MM.1S (cell line): ENCODE results near the gene DLAT.

Experiments used
- DNase-seq: peaks from one replicate; pipeline ENCODE4 v3.0.0-alpha.2; 2015
- H2AFZ ChIP-seq: fragments of 300-600 bp; sonication (generic); 2 replicates; pipeline ENCODE4 v1.6.0; 2016; ENCODE audit warnings: antibody characterized with exemption, low read length
- H3F3A ChIP-seq: fragments of 300-600 bp; sonication (generic); 2 replicates; pipeline ENCODE4 v1.6.1; 2016; ENCODE audit warnings: mild to moderate bottlenecking, antibody characterized with exemption, low read length, moderate library complexity, mixed read lengths; ENCODE audit not compliant: insufficient read depth
- H3K27ac ChIP-seq: fragments of 300-600 bp; sonication (generic); 2 replicates; pipeline ENCODE4 v1.5.1; 2016; ENCODE audit warnings: mild to moderate bottlenecking, low read length
- H3K27me3 ChIP-seq: fragments of 300-600 bp; sonication (generic); replicated peaks from 2 replicates; pipeline ENCODE4 v1.6.0; 2016; ENCODE audit warnings: low read length; ENCODE audit not compliant: insufficient read depth
- H3K36me3 ChIP-seq: fragments of 300-600 bp; sonication (generic); replicated peaks from 2 replicates; pipeline ENCODE4 v1.6.1; 2016; ENCODE audit warnings: mild to moderate bottlenecking, low read length, mixed read lengths; ENCODE audit not compliant: insufficient read depth
- H3K4me1 ChIP-seq: fragments of 300-600 bp; sonication (generic); 2 replicates; pipeline ENCODE4 v1.6.1; 2016; ENCODE audit warnings: low read length, mixed read lengths
- H3K4me2 ChIP-seq: fragments of 300-600 bp; sonication (generic); 2 replicates; pipeline ENCODE4 v1.6.0; 2016; ENCODE audit warnings: low read depth, low read length
- H3K4me3 ChIP-seq: fragments of 300-600 bp; sonication (generic); 2 replicates; pipeline ENCODE4 v1.5.1; 2016; ENCODE audit warnings: low read length, mixed read lengths
- H3K79me2 ChIP-seq: fragments of 300-600 bp; sonication (generic); 2 replicates; pipeline ENCODE4 v1.6.1; 2016; ENCODE audit warnings: mixed run types, low read length, mixed read lengths
- H3K9ac ChIP-seq: fragments of 300-600 bp; sonication (generic); 2 replicates; pipeline ENCODE4 v1.6.1; 2016; ENCODE audit warnings: low read length, mixed read lengths
- H3K9me2 ChIP-seq: fragments of 300-600 bp; sonication (generic); replicated peaks from 2 replicates; pipeline ENCODE4 v1.6.1; 2016; ENCODE audit warnings: mild to moderate bottlenecking, low read length, mixed read lengths; ENCODE audit not compliant: insufficient read depth
- H3K9me3 ChIP-seq: fragments of 300-600 bp; sonication (generic); replicated peaks from 2 replicates; pipeline ENCODE4 v1.6.1; 2016; ENCODE audit warnings: mild to moderate bottlenecking, low read length, mixed read lengths; ENCODE audit not compliant: insufficient read depth
- H4K20me1 ChIP-seq: fragments of 300-600 bp; sonication (generic); 2 replicates; pipeline ENCODE4 v1.6.1; 2016; ENCODE audit warnings: mild to moderate bottlenecking, low read length, moderate library complexity, mixed read lengths; ENCODE audit not compliant: insufficient read depth
- EZH2 ChIP-seq: fragments of 300-600 bp; sonication (generic); optimal IDR thresholded peaks from 2 replicates; pipeline ENCODE3; 2017; ENCODE audit warnings: low read depth, mild to moderate bottlenecking, antibody characterized with exemption, low read length, mixed read lengths
- EZH2phosphoT487 ChIP-seq: fragments of 300-600 bp; sonication (generic); IDR thresholded peaks from 2 replicates; pipeline ENCODE4 v1.6.1; 2018; ENCODE audit warnings: antibody characterized with exemption, low read length
- TF ChIP-seq, protein P1 (sequence below): fragments of 300-600 bp; sonication (generic); IDR thresholded peaks from 2 replicates; pipeline ENCODE4 v1.5.1; 2016; ENCODE audit warnings: antibody characterized with exemption, low read length, mixed read lengths

The DLAT gene

DNA sequence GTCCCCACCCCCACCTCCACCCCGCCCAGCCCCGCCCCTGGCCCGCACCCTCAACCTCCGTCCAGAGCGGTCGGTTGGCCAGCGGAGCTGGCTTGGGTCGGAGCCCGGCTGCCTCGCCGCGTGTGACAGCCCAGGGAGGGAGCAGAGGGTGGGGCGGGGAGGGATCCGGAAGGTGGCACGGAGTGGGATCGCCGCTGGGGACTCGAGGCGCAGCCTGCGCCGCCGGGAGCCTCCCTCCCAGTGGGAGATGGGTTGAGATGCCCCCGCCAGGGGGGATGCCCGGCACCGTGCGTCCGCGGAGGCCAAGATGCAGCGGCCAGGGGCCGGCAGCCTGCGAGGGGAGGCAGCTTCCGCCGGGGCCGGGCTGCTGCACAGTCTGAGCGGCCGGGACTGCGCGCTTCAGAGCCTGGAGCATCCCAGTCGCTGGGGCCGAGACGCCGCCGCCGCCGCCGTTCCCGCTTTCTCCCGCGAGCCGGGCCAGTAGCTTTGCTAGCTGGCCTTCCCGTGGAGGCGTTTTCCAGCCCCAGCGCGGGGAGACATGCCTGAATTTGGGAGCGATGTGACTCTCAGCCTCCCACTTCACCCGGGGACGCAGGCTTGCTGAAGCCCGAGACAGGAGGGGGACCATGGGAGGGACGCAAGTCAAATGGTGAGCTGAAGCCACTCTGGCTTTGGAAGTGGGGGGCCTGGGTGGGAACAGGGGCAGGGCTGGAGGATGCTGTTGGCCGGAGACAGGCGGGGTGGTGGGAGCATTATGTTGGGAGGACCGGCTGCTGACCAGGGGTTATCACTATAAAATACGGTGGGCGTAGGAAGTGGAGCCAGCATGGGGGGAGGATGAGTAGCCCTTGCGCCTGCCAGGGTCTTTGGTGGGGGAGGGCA lies 47.8 kb upstream of the DLAT start:
- DNase-seq: no peak
- Histone ChIP-seq H4K20me1 (no peaks in the 10 kb centered on the region), H2AFZ (no peak overlapping the region), H3K4me2 (no peak overlapping the region), H3K79me2 (no peaks in the 10 kb centered on the region), H3K4me1 (peaks cover 7% of the 10 kb centered on the region), H3K9ac (no peak overlapping the region), H3F3A (peaks cover 10% of the 10 kb centered on the region), H3K4me3 (no peak overlapping the region), H3K36me3 (no peaks in the 10 kb centered on the region), H3K9me2 (no peaks in the 10 kb centered on the region), H3K27ac (no peak overlapping the region), H3K9me3 (no peaks in the 10 kb centered on the region), H3K27me3 (no peaks in the 10 kb centered on the region)
- TF ChIP-seq EZH2phosphoT487: no peak
- TF ChIP-seq, protein P1, sequence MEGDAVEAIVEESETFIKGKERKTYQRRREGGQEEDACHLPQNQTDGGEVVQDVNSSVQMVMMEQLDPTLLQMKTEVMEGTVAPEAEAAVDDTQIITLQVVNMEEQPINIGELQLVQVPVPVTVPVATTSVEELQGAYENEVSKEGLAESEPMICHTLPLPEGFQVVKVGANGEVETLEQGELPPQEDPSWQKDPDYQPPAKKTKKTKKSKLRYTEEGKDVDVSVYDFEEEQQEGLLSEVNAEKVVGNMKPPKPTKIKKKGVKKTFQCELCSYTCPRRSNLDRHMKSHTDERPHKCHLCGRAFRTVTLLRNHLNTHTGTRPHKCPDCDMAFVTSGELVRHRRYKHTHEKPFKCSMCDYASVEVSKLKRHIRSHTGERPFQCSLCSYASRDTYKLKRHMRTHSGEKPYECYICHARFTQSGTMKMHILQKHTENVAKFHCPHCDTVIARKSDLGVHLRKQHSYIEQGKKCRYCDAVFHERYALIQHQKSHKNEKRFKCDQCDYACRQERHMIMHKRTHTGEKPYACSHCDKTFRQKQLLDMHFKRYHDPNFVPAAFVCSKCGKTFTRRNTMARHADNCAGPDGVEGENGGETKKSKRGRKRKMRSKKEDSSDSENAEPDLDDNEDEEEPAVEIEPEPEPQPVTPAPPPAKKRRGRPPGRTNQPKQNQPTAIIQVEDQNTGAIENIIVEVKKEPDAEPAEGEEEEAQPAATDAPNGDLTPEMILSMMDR: no peak

DNA sequence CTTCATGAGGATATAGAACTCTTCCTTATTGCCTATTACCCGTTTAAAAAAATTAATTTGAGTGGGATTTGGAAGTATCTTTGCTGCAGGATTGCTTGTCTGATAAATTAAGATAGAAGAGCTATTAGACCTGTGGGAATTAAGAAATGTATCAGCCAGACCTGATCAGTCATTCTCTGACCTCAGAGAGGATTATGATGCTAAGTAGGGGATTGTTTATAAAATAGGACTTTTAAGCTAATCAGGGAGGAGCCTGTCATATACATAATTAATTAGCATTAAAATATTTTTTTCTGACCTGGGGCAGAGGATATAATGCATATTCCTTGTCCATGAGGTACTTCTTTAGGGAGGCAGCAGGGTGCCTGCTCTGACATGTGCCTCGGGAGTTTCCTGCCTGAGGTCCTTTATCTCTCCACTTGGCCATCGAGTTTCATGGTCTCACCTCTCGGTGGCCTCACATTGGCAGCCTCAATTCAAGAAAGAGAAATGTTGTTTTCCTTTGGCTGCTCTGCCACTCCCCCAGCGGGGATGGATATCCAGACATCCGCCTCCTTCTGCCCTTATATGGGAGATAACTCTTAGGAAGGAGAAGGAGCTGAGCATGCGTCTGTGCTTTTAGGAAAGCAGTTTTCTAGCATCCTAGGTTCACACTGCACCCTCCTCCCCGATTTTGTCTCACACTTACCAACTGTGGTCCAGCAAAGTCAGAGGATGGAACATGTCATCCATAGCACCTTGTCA lies 47.0 kb upstream of the DLAT start:
- Histone ChIP-seq H3K27ac (no peak overlapping the region), H3F3A (peaks cover 6% of the 10 kb centered on the region; the same call in 1 of the 2 replicates), H3K9me2 (no peaks in the 10 kb centered on the region), H4K20me1 (no peaks in the 10 kb centered on the region), H3K36me3 (no peaks in the 10 kb centered on the region), H3K9ac (no peak overlapping the region), H3K4me1 (0 out of 2 replicates have a peak, but pooled peaks cover 6% of the 10 kb centered on the region), H3K4me3 (no peak overlapping the region), H3K27me3 (no peaks in the 10 kb centered on the region), H3K79me2 (no peaks in the 10 kb centered on the region), H2AFZ (no peak overlapping the region), H3K4me2 (no peak overlapping the region), H3K9me3 (no peaks in the 10 kb centered on the region)
- no peak for TF ChIP-seq EZH2
- no peak for TF ChIP-seq EZH2phosphoT487
- TF ChIP-seq, protein P1: no peak
- no peak for DNase-seq

DNA sequence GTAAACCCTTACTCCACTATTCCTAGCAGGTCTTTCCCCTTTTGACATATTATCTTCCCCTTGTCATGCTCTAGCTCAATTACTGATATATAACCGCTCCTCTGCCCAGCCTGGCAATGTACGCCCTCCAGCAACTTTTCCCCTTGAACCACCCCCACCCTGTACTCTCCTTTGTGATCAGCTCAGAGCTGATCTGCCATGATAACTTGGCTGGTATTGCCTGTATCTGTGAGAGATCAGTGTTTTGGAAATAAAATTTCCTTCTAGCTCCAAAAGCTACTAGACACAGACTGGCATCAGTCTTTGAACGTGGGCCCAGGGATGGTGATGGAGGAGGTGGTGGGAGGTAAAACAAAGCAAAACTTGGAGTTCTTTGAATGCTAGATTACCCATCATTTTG lies 45.1 kb upstream of the DLAT start:
- TF ChIP-seq, protein P1: no peak
- no peak for TF ChIP-seq EZH2
- no peak for TF ChIP-seq EZH2phosphoT487
- no peaks in the 10 kb centered on the region for H3K9me2 ChIP-seq
- DNase-seq: no peak

More for the DNA sequence above, 45.1 kb upstream of the DLAT start:
- Histone ChIP-seq H2AFZ (no peak overlapping the region), H3K27me3 (no peaks in the 10 kb centered on the region), H3K4me1 (no peaks in the 10 kb centered on the region), H3K4me3 (no peak overlapping the region), H3K4me2 (no peak overlapping the region), H3K9ac (no peak overlapping the region), H3K79me2 (no peaks in the 10 kb centered on the region), H3F3A (no peaks in the 10 kb centered on the region), H3K36me3 (no peaks in the 10 kb centered on the region), H3K27ac (no peak overlapping the region), H3K9me3 (no peaks in the 10 kb centered on the region), H4K20me1 (no peaks in the 10 kb centered on the region)
